GM12873 (cell line): ENCODE results near the gene RC3H2.

Experiments used
- TF ChIP-seq, protein P1 (sequence below): IDR thresholded peaks from 2 replicates; pipeline ENCODE4 v1.5.1; 2012; ENCODE audit warnings: low read depth, mild to moderate bottlenecking, moderate library complexity, low read length, control low read depth; ENCODE audit not compliant: insufficient read depth; ENCODE audit errors: missing control alignments

RC3H2 gene

GRCh38 chr9:122810306-122810946, 94.7 kb downstream of the RC3H2 start:
- TF ChIP-seq, protein P1, sequence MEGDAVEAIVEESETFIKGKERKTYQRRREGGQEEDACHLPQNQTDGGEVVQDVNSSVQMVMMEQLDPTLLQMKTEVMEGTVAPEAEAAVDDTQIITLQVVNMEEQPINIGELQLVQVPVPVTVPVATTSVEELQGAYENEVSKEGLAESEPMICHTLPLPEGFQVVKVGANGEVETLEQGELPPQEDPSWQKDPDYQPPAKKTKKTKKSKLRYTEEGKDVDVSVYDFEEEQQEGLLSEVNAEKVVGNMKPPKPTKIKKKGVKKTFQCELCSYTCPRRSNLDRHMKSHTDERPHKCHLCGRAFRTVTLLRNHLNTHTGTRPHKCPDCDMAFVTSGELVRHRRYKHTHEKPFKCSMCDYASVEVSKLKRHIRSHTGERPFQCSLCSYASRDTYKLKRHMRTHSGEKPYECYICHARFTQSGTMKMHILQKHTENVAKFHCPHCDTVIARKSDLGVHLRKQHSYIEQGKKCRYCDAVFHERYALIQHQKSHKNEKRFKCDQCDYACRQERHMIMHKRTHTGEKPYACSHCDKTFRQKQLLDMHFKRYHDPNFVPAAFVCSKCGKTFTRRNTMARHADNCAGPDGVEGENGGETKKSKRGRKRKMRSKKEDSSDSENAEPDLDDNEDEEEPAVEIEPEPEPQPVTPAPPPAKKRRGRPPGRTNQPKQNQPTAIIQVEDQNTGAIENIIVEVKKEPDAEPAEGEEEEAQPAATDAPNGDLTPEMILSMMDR: peak; percentile 70

- TF ChIP-seq, protein P1: no peak
Measured at GRCh38 chr9:122808141-122808540, 97.0 kb downstream of the RC3H2 start.

DNA sequence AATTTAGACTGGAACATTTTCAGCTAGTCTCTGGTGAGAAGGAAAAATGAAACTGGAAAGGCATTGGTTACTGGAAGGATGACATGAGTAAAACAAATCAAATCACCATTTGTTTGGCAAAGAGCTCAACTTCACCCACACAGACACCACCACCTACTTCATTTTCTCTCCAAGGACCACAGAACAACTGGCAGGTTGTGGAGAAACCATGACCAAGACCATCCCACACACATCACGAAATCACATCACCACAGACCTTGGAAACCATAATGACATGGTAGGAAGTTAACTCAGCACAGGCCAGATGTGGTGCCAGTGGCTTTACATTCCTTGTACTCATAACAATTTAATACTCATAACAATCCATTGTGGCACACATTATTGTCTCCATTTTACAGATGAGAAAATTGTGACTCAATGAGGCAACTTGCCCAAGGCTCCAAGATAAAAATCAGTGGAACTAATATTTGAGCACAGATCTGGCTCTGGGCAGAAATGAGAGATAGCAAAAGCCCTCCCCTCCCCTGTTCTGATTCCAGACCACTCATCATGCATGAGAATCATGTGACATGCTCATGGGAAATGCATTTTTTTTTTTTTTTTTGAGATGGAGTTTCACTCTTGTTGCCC, 97.8 kb downstream of the RC3H2 start:
- TF ChIP-seq, protein P1: no peak

GRCh38 chr9:122806661-122807060, 98.5 kb downstream of the RC3H2 start:
- TF ChIP-seq, protein P1: no peak

GRCh38 chr9:122800066-122801060, 104.8 kb downstream of the RC3H2 start, which contains the start of gene OR1K1:
OR1K1 (plus strand) TSS chr9:122800123; CDS start chr9:122800123, 0 bp downstream.
- TF ChIP-seq, protein P1: no peak

GRCh38 chr9:122797316-122798063, 107.7 kb downstream of the RC3H2 start:
- TF ChIP-seq, protein P1: no peak
